GM12892 (cell line): ENCODE results near the gene KCNJ5.

Experiments used
- DNase-seq: peaks from one replicate; pipeline ENCODE4 v3.0.0; 2011; ENCODE audit not compliant: insufficient read length
- FAIRE-seq: peaks from 2 replicates; lab custom pipeline; 2011; peaks lifted over from hg19 to GRCh38; lab: Jason Lieb, UNC
- POLR2A ChIP-seq: IDR thresholded peaks from 2 replicates; pipeline ENCODE4 v1.6.1; 2011; ENCODE audit warnings: low read depth, low read length, control low read depth
- POLR2AphosphoS5 ChIP-seq: IDR thresholded peaks from 2 replicates; pipeline ENCODE4 v1.6.1; 2011; ENCODE audit warnings: low read depth, low read length, control low read depth
- TAF1 ChIP-seq: IDR thresholded peaks from 2 replicates; pipeline ENCODE4 v1.6.1; 2011; ENCODE audit warnings: low read depth, mild to moderate bottlenecking, control low read depth, low read length, borderline replicate concordance

The KCNJ5 gene

GRCh38 chr11:128891913-128892398, 800 bp downstream of the KCNJ5 start:
- FAIRE-seq: no peak
- DNase-seq: no peak
- no peak for TF ChIP-seq POLR2AphosphoS5
- no peak for TF ChIP-seq POLR2A

- TF ChIP-seq POLR2AphosphoS5: no peak
- FAIRE-seq: no peak
- DNase-seq: no peak
These were observed 1.9 kb downstream of the KCNJ5 start for GRCh38 chr11:128892866-128893565.

GRCh38 chr11:128893578-128894285, 2.6 kb downstream of the KCNJ5 start:
- no peak for TF ChIP-seq POLR2A
- TF ChIP-seq POLR2AphosphoS5: no peak
- TF ChIP-seq TAF1: no peak
- DNase-seq: no peak
- FAIRE-seq: peak; percentile 57

- FAIRE-seq: no peak
These were observed 3.1 kb downstream of the KCNJ5 start for GRCh38 chr11:128894286-128894681.

GRCh38 chr11:128894685-128895084, 3.5 kb downstream of the KCNJ5 start:
- TF ChIP-seq POLR2A (no peak), POLR2AphosphoS5 (no peak), TAF1 (no peak)
- FAIRE-seq (no peak), DNase-seq (no peak)

More at GRCh38 chr11:128894286-128894681, 3.1 kb downstream of the KCNJ5 start:
- no peak for DNase-seq
- TF ChIP-seq POLR2AphosphoS5: no peak
- TF ChIP-seq TAF1: no peak
- no peak for TF ChIP-seq POLR2A

GRCh38 chr11:128895526-128895925, 4.4 kb downstream of the KCNJ5 start:
- TF ChIP-seq TAF1 (no peak), POLR2AphosphoS5 (no peak), POLR2A (no peak)
- no peak for DNase-seq
- no peak for FAIRE-seq

GRCh38 chr11:128896356-128896755, 5.2 kb downstream of the KCNJ5 start:
- FAIRE-seq (no peak), DNase-seq (no peak)
- TF ChIP-seq POLR2A (no peak), TAF1 (no peak), POLR2AphosphoS5 (no peak)

- TF ChIP-seq POLR2A (no peak), POLR2AphosphoS5 (no peak), TAF1 (no peak)
- FAIRE-seq (no peak), DNase-seq (no peak)
These were observed 6.7 kb downstream of the KCNJ5 start for GRCh38 chr11:128897826-128898225.

GRCh38 chr11:128898580-128899344, 7.6 kb downstream of the KCNJ5 start:
- no peak for DNase-seq
- FAIRE-seq: no peak
- TF ChIP-seq POLR2A (no peak), TAF1 (no peak), POLR2AphosphoS5 (no peak)

- TF ChIP-seq POLR2A: no peak
- no peak for TF ChIP-seq TAF1
- TF ChIP-seq POLR2AphosphoS5: no peak
- FAIRE-seq: no peak
- DNase-seq: no peak
These were observed 9.3 kb downstream of the KCNJ5 start for GRCh38 chr11:128900468-128900867.
